ENCODE data around the gene TACR1.

TACR1 gene

GRCh38 chr2:75195076-75195691, 4.1 kb downstream of the TACR1 start:
- no peak for DNase-seq (ENCODE audit: low read depth)
- H3K4me3 ChIP-seq (ENCODE audit: control insufficient read depth, low read depth, low read length), result no peak overlapping the region
- TF ChIP-seq, protein P1, sequence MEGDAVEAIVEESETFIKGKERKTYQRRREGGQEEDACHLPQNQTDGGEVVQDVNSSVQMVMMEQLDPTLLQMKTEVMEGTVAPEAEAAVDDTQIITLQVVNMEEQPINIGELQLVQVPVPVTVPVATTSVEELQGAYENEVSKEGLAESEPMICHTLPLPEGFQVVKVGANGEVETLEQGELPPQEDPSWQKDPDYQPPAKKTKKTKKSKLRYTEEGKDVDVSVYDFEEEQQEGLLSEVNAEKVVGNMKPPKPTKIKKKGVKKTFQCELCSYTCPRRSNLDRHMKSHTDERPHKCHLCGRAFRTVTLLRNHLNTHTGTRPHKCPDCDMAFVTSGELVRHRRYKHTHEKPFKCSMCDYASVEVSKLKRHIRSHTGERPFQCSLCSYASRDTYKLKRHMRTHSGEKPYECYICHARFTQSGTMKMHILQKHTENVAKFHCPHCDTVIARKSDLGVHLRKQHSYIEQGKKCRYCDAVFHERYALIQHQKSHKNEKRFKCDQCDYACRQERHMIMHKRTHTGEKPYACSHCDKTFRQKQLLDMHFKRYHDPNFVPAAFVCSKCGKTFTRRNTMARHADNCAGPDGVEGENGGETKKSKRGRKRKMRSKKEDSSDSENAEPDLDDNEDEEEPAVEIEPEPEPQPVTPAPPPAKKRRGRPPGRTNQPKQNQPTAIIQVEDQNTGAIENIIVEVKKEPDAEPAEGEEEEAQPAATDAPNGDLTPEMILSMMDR (IDR thresholded peaks at IDR 0.05; ENCODE audit: control insufficient read depth, insufficient read depth, low read depth, low read length, missing control alignments), result no peak

DNA sequence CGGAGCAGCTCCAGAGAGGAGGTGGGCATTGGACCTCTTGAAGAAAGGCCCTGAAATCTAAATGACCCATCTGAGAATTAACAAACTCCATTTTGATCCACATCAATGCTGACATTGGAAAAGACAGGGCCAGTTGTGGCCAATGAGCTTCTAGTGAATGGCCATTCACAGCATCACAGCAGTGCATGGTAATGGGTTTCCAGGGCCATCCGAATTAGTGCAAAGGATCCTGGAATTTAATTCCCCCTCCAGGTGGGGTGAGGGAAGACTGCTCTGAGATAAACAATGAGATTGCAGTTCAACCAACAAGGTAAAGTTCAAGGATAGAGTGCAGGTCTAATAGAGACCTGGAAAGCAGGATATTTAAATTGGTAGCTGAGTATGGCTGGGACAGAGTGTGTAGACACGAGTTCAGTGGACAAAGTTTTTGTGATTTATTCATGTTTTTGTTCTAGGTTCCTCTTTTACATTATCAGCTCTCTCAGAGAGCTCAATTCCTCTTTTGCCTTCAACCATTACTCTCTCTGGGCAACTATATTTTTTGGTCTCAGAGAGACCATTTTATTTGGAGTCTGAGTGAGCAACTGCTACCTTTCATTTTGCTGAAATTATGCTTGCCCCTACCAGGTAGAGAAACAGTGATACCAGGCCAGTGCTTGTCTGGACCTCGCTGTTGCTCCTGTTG, 5.0 kb downstream of the TACR1 start:
- no peak for DNase-seq (ENCODE audit: low read depth)
- no peak overlapping the region for H3K4me3 ChIP-seq (ENCODE audit: control insufficient read depth, low read depth, low read length)
- TF ChIP-seq, protein P1 (IDR thresholded peaks at IDR 0.05; ENCODE audit: control insufficient read depth, insufficient read depth, low read depth, low read length, missing control alignments), result no peak

DNA sequence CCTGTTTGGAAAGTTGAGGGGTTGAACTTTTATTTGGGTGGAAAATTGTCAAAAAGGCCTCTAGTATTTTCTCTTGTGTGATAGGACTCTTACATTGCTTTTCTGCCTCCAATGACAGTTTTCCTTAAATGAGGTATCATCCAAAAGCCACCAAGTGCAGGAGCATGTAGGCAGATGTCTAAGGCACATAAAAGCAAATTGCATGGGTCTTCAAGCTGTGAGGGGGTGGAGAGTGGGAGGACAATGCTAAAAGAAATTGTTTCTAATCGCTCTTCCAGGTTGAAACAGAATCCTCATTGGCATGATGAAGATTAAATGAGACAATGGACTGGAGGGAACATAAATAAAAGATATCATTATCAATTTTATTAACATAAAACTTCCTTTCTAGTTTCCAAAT, 6.8 kb downstream of the TACR1 start:
- TF ChIP-seq, protein P1 (IDR thresholded peaks at IDR 0.05; ENCODE audit: control insufficient read depth, insufficient read depth, low read depth, low read length, missing control alignments), result no peak
- no peak for DNase-seq (ENCODE audit: low read depth)
- no peak overlapping the region for H3K4me3 ChIP-seq (ENCODE audit: control insufficient read depth, low read depth, low read length)

DNA sequence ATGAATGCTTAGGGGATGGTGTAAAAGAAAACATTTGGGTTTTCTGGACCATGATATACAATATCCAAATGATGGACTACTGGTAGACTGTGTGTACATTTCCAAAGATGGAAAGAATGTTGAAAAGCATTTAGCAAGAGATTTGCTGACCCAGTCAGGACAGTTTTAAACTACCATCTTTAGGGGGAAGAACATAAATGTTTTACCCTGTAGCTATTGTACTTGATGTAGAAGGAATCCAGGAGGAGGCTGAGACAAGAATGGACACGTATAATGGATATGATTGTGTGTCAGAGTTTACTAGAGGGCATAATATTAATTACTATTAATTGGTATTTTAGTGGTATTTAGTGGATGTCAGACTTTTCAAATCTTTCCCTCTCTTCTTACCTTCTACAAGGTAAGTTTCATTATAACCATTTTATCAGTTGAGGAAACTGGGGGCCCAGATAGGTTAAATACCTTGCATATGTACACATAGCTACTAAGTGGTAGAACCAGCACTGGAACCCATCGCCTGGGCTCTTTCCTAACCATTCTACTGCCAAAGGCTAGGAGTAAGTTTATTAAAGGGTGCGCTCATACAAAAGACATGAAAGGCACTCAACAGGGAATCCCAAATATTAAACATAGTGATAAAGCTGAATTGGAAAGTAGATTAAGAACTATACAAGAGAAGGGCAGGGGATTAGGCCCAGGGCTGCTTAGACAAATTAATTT, 8.9 kb downstream of the TACR1 start:
- no peak for DNase-seq (ENCODE audit: low read depth)
- H3K4me3 ChIP-seq (ENCODE audit: control insufficient read depth, low read depth, low read length), result no peak overlapping the region
- TF ChIP-seq, protein P1 (IDR thresholded peaks at IDR 0.05; ENCODE audit: control insufficient read depth, insufficient read depth, low read depth, low read length, missing control alignments), result no peak

GRCh38 chr2:75186821-75187220, 12.5 kb downstream of the TACR1 start:
- H3K4me3 ChIP-seq (ENCODE audit: control insufficient read depth, low read depth, low read length), result no peak overlapping the region
- DNase-seq (ENCODE audit: low read depth), result no peak
- TF ChIP-seq, protein P1 (IDR thresholded peaks at IDR 0.05; ENCODE audit: control insufficient read depth, insufficient read depth, low read depth, low read length, missing control alignments), result no peak

DNA sequence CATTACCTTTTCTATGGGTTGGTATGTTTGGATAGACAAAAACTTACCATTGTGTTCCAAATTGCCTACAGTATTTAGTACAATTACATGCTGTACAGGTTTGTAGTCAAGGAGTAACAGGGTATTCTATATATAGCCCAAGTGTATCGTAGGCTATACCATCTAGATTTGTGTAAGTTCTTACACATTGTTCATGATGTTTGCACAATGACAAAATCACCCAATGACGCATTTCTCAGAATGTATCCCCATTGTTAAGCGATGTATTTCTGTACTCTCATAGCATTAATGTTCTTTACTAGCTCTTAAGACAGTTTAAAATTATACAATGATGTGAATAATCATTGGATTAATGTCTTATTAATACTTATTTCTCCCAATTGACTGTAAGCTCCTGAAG, 16.7 kb downstream of the TACR1 start:
- TF ChIP-seq, protein P1 (IDR thresholded peaks at IDR 0.05; ENCODE audit: control insufficient read depth, insufficient read depth, low read depth, low read length, missing control alignments), result no peak
- H3K4me3 ChIP-seq (ENCODE audit: control insufficient read depth, low read depth, low read length), result no peak overlapping the region
- DNase-seq (ENCODE audit: low read depth), result no peak

Measured in AG09309 (cell line).